Gastroesophageal sphincter (tissue), 3 donors: ENCODE results near the gene APEH.

Source experiments
- CTCF ChIP-seq, 4 experiments: fragments of 200-600 bp in 2 of 4; fragments of 450-650 bp in 2 of 4; sonication (generic) in 1 of 4; IDR thresholded peaks; one replicate each; pipeline ENCODE4 v1.5.1; 2017 to 2019; ENCODE audit warnings: antibody characterized with exemption in 4 of 4, mild to moderate bottlenecking in 2 of 4, moderate library complexity in 2 of 4
- EP300 ChIP-seq: sonication (generic); formaldehyde crosslinking; IDR thresholded peaks from one replicate; pipeline ENCODE4 v1.6.1; 2017; ENCODE audit warnings: antibody characterized with exemption, mild to moderate bottlenecking
- POLR2A ChIP-seq, 2 donors: fragments of 450-650 bp; IDR thresholded peaks; one replicate each; pipeline ENCODE4 v1.6.1; 2017; ENCODE audit warnings: antibody characterized with exemption in 2 of 2, mild to moderate bottlenecking in 2 of 2, moderate library complexity in 1 of 2
- POLR2AphosphoS5 ChIP-seq: sonication (generic); formaldehyde crosslinking; IDR thresholded peaks from one replicate; pipeline ENCODE4 v1.6.1; 2017; ENCODE audit warnings: antibody characterized with exemption

- TF ChIP-seq CTCF (IDR thresholded peaks at IDR 0.05) (no peak), POLR2A (IDR thresholded peaks at IDR 0.05) (no peak), POLR2AphosphoS5 (no peak), EP300 (no peak)
These were observed 37.1 kb upstream of the APEH start for GRCh38 chr3:49636883-49637609.
